PC-3 (cell line): ENCODE data around the gene PPIA.

Experiments
- CTCF ChIP-seq: fragments of 300-600 bp; sonication (generic); conservative IDR thresholded peaks from 2 replicates; pipeline ENCODE4 v1.5.1; 2017; ENCODE audit warnings: antibody characterized with exemption, low read depth, mild to moderate bottlenecking, low read length
- EZH2 ChIP-seq: fragments of 300-600 bp; sonication (generic); IDR thresholded peaks from one replicate; pipeline ENCODE4 v1.6.1; 2017; ENCODE audit warnings: antibody characterized with exemption, mild to moderate bottlenecking, low read length; ENCODE audit not compliant: unreplicated experiment
- EZH2phosphoT487 ChIP-seq: fragments of 300-600 bp; sonication (generic); IDR thresholded peaks from 2 replicates; pipeline ENCODE4 v1.6.1; 2018; ENCODE audit warnings: mild to moderate bottlenecking, antibody characterized with exemption, low read length, borderline replicate concordance

GRCh38 chr7:44759246-44759645 is 37.2 kb upstream of the PPIA start:
- TF ChIP-seq CTCF (no peak), EZH2phosphoT487 (no peak), EZH2 (no peak)
